GM21529 (cell line): ENCODE measurements around the gene CABP2.
"Not testable (repeated sequence)": the region's sequence is repeated elsewhere in the genome, so short reads cannot be mapped to it uniquely, and the experiment has no call there.

Experiments
- ATAC-seq: cut with Tn5 transposase; IDR thresholded peaks from one replicate; pipeline ENCODE4 v1.9.1; 2021; ENCODE audit not compliant: unreplicated experiment

The CABP2 gene

DNA sequence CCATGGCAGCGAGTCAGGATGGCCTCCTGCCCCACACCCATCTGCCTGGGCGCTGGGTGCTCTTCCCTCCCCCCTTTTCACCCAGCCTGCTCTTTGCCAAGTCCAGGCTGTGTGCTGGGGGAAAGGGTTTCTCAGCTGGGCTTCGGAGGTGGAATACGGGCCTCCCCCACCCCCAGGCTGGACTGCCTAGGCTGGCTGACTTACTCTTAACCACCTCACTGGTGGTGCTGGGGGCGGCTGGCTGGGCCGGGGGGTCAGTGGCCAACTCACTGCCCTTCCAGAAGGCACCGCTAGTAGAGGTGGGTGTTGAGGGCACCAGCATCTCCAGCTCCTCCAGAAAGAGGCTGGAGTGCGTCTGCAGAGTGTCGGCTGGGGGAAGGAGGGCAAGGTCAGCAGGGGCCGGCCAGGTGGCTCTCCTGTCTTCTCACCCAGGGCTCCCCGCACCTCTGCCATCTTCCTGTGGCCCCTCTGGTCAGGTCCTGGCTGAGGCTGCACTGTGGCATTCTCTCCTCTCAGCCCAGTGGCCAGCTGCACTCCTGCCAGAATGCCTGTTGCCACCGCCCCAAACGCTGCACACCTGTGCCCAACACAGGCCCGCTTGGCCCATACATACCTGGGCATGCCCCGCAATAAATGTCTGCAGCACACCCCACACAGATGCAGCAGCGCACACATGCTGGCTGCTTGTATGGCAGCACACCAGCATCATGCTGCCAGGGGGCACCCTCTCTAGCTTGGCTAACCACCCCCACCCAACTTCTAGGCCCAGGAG, 27.8 kb downstream of the CABP2 start:
- no peak for ATAC-seq

- ATAC-seq = no peak
Measured at GRCh38 chr11:67494371-67495233, 28.6 kb downstream of the CABP2 start.

GRCh38 chr11:67493548-67494370, 29.5 kb downstream of the CABP2 start:
- ATAC-seq = no peak

DNA sequence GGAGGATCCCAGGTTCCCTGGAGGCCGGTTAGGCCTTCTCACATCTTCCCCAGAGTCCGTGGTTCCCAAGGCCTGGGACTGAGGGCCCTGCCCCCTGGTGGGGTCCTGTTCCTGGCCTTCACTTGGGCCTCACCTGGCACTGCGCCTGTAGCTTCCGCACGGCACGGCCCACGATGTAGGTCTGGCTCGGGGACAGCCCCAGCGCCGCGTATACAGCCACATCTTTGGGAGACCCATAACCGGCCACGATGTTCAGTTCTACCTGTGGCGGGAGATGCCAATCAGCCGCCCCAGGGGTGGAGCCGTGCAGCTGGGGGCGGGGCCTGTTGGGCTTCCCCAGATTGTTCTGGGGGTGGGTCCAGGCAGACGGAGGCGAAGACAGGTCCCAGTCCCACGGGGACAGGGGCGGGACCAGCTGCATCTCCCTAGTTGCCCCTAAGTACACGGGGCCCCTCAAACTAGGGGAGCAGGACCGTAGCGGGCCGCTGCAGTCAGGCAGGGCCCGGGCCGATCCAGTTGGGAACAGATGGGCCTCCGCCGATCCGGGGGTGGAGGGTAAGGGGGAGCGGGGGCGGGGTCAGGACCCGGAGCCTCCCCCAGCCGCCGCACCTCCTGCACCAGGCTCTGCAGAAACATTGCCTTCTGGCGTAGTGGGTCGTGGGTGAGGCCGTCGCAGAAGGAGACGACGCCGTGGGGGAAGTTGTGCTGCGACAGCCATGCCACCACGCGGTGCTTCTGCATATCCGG, 30.3 kb downstream of the CABP2 start:
- no peak for ATAC-seq

GRCh38 chr11:67492069-67492727, 31.0 kb downstream of the CABP2 start:
- ATAC-seq = no peak

DNA sequence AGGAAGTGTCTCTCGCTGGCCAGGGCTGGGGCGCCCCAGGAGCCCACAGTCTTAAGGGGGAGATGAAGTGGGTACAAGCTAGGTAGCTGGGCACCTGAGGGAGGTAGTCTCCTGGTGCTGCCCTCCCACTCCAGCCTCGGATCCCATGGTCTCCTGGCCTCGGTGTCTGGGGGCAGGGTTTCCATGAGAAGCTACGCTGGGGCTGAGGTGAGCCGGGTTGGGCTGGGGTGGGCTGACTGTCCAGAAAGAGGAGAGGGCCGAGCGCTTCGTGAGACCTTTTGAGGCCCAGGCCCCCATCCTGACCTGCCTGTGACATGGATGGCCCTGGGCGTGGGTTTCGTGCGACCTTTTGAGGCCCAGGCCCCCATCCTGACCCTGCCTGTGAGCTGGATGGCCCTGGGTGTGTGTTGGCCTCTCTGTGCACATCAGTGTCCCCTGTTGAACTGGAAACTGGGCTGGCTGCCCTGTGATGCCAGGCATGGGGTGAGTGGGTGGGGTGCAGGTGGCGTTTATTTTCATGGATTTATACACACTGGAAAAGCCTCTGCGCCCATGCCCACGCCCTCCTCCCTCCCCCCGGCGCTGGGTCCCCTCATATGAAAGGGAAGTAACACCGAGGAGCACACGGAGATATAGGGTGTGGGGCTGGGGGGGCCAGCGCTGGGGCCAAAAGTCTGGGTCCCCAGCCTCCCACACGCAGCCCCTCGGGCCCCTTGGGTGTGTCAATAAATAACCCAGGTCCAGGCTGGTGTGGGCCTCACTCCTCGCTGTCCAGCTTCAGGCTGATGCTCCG, 31.8 kb downstream of the CABP2 start:
- no peak for ATAC-seq

- no peak for ATAC-seq
Measured at GRCh38 chr11:67490727-67491065, 32.5 kb downstream of the CABP2 start.

GRCh38 chr11:67489885-67490726, 33.1 kb downstream of the CABP2 start:
- no peak for ATAC-seq

- ATAC-seq = no peak
Measured at GRCh38 chr11:67489203-67489884, 33.9 kb downstream of the CABP2 start.

DNA sequence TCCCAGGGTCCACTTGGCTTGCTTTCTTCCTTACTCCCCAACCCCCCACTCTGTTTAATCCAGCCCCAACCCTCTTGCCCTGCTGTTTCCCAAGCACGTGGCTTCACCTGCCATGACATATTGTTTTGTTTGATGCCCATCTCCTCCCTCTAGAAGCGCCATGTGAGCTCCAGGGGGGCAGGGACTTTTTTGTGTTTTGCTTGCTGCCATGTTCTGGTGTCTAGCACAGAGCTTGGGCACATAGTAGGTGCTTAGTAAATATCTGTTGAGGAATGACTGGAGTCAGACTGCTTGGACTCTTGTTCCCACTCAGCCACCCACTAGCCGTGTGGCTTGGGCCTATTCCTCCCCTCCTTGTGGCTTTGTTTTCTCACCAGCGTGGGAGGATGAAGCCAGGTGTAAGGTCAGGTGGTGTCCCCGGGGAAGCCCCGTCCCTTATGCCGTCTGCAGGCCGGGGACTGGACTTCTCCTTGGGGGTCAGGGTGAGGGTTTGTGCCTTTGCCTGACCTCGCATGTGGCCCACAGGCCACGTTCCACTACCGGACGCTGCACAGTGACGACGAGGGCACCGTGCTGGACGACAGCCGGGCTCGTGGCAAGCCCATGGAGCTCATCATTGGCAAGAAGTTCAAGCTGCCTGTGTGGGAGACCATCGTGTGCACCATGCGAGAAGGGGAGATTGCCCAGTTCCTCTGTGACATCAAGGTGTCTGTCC, 36.6 kb downstream of the CABP2 start:
- peak; percentile 28 for ATAC-seq

DNA sequence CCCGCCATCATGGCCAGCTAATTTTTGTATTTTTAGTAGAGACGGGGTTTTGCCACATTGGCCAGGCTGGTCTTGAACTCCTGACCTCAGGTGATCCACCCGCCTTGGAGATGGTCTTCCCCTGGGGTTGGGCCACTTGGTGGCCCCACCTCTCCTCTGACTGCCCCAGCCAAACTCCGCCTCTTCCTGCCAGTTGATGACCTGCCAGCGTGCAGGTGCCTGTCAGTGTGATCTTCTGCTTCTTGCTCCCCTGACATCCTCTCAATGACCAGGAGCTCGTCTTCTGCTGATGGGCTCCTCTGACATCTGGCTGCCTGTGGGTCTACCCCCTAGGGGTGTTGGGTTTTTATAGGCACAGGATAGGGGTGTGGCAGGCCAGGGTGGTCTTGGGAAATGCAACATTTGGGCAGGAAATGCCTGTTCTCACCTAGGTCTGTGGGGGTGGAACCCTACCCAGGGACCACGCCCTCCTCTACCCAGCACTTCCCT, 37.3 kb downstream of the CABP2 start:
- ATAC-seq = not testable (repeated sequence)

DNA sequence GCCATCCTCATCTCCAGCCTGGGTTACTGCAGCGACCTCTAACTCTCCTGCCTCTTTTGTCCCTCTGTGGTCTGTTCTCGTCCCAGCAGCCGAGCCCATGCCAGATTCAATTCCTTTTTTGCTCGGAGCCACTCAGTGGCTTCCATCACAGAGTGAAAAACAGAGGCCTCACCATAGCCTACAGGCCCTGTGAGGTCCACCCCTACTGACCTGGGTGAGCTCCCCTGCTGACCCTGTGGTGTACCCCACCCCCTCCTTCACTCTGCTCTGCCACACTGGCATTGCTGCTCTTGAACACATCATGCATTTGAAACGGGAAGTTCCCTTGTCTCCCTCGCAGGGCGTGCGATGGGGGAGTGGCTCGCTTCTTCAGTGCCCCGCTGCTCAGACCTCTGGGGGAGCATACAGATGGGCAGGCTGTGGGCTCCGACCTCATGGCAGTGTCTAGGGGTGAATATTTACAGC, 38.4 kb downstream of the CABP2 start:
- no peak for ATAC-seq

DNA sequence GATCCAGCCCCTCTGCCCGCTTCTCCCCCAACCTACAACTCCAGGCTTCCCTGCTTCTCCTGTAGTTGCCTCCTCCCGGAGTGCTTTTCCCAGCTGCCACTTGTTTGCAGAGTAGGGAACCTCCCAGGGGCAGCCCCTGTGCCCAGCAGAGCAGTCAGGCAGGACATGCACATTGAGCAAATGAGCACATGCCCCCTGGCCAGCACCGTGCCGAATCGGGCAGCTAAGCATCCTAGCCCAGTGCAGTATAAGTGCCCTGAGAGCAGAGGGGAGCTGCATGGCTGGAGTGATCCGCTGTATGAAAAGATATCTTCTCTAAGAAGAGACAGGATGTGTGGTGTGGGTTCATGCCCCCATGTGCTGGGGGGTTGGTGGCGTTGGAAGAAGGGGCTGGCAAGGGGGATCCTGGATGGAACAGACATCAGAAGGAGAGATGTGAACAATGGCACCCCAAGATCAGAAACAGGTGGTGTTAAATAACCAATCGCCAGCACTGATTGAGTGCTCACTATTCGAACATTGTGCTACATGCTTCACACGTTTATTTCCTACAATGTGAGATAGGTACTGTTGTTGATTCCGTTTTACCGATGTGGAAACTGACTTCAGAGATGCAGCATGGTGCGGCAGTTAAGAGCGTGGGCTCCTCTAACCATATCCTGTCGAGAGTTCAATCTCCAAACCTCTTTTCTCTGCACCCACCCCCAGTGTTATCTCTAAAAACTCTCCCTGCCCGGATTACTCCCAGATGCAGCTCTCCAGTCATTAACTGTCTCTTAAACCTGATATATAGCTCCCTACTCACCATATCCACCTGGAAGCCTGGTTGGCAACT, 39.2 kb downstream of the CABP2 start:
- ATAC-seq = no peak

- ATAC-seq = peak; percentile 61
Measured at GRCh38 chr11:67482827-67483798, 40.1 kb downstream of the CABP2 start, which contains the start of gene AIP. AIP (plus strand) TSS chr11:67483026; CDS start chr11:67483159, 133 bp downstream.

DNA sequence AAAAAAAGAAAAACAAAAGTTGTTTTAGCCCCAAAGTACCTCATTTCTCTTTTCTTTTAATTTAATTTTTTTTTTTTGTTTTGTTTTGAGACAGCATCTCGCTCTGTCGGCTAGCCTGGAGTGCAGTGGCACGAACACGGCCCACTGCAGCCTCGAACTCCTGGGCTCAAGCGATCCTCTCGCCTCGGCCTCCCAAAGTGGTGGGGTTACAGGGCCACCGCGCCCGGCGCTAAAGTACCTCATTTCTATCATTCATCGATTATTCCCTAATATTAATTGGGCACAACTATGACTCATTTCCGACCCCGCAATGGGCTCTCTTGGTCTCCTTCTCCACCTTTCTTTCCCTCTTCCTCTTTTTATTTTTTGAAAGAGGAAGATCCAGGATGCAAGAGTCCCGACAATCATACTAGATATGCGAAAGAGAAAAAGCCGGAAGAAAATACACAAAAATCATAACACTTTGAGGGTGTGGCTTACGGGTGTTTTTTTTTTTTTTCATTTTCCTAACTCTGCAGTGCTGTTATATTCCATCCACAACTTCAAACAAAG, 40.9 kb downstream of the CABP2 start:
- ATAC-seq = no peak
